ENCODE measurements around the gene BAIAP2L1. TPM values are rescaled to one million over a fixed set of nuclear protein-coding genes. Genes with fewer than 3 reads are reported as not detected.
A peak's percentile ranks its signal among the peaks of the same experiment; 100 is the strongest.

Gene BAIAP2L1
- total RNA-seq, 1 experiment from 2014 or later: 120 TPM

DNA sequence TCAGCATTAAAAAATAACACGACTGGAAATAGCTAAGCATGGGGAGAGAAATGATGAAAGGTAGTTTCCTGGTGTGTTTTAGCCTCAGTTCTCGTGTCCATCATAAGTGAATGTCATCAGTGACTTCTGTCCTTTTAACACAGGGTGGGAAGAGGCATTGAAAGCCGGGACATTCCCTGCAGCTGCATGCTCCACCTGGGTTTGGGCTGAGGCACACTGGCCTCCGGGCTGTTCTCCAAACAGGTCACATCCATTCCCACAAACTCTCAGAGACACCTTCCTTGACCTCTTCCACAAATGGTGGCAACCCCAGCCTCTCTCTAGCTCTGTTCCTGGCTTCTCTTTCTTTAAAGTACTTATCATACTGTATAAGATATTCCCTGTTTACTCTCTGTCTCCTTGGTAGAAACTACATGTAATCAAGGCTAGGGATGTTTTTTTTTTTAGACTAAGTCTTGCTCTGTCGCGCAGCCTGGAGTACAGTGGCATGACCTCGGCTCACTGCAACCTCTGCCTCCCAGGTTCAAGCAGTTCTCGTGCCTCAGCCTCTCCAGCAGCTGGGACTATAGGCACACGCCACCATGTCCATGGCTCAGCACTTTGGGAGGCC lies 22.6 kb downstream of the BAIAP2L1 start:
- no peaks in the 10 kb centered on the region for H3K27me3 ChIP-seq (ENCODE audit: control insufficient read depth, insufficient read depth, low read length)

DNA sequence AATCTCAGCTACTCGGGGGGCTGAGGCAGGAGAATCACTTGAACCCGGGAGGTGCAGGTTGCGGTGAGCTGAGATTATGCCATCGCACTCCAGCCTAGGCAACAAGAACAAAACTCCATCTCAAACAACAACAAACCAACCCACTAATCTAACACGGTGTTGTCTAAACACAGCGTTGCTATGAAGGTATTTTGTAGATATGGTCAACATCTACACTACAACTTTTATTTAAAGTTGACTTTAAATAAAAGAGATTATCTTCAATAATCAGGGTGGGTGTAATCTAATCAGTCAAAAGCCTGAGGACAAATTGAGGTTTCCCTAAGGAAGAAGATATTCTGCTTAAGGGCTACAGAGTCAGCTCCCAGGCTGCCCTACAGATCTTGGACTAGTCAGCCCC lies 24.2 kb downstream of the BAIAP2L1 start:
- H3K36me3 ChIP-seq (ENCODE audit: control insufficient read depth, insufficient read depth, low read length): no peaks in the 10 kb centered on the region
- POLR2A ChIA-PET: interaction anchor here (0.5 kb wide), 1 partner anchor 19 kb away, joined by 5 read pairs; no protein-coding TSS in a partner anchor
- in situ Hi-C loops (cut with HindIII; ENCODE audit: low pct_unique_long_range_greater_than_20kb, low sequenced_read_pairs): loop anchor here (25.0 kb wide), 1 partner anchor 89 kb away; the partner anchor contains the start of gene BRI3
- intact Hi-C loops (cut with micrococcal nuclease; ENCODE audit: unreplicated experiment): no loop called here
- peaks cover 55% of the 10 kb centered on the region for H3K4me1 ChIP-seq (ENCODE audit: control insufficient read depth, insufficient read depth, low read length)
- CTCF ChIA-PET: no interaction called here
- TF ChIP-seq TCF7L2 (IDR thresholded peaks at IDR 0.05; ENCODE audit: low read depth, low read length): no peak
- TF ChIP-seq, protein P1, sequence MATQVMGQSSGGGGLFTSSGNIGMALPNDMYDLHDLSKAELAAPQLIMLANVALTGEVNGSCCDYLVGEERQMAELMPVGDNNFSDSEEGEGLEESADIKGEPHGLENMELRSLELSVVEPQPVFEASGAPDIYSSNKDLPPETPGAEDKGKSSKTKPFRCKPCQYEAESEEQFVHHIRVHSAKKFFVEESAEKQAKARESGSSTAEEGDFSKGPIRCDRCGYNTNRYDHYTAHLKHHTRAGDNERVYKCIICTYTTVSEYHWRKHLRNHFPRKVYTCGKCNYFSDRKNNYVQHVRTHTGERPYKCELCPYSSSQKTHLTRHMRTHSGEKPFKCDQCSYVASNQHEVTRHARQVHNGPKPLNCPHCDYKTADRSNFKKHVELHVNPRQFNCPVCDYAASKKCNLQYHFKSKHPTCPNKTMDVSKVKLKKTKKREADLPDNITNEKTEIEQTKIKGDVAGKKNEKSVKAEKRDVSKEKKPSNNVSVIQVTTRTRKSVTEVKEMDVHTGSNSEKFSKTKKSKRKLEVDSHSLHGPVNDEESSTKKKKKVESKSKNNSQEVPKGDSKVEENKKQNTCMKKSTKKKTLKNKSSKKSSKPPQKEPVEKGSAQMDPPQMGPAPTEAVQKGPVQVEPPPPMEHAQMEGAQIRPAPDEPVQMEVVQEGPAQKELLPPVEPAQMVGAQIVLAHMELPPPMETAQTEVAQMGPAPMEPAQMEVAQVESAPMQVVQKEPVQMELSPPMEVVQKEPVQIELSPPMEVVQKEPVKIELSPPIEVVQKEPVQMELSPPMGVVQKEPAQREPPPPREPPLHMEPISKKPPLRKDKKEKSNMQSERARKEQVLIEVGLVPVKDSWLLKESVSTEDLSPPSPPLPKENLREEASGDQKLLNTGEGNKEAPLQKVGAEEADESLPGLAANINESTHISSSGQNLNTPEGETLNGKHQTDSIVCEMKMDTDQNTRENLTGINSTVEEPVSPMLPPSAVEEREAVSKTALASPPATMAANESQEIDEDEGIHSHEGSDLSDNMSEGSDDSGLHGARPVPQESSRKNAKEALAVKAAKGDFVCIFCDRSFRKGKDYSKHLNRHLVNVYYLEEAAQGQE (IDR thresholded peaks at IDR 0.05; ENCODE audit: insufficient read depth in 1 of 2, low read depth in 2 of 2, low read length in 1 of 2): no peak
- no peaks in the 10 kb centered on the region for H3K27me3 ChIP-seq (ENCODE audit: control insufficient read depth, insufficient read depth, low read length)
- DNase-seq (ENCODE audit: low read depth, low spot score): no peak
- no TSS peak for BruUV-seq (replicated peaks)
- H3K27ac ChIP-seq (ENCODE audit: low read length): peak overlapping the region; percentile 8; the same call in 1 of the 2 replicates
- H3K9me3 ChIP-seq (ENCODE audit: control insufficient read depth, insufficient read depth, low read depth, low read length): no peaks in the 10 kb centered on the region
- no peak for ATAC-seq
- H3K4me3 ChIP-seq (ENCODE audit: low read depth in 2 of 2, low read length in 2 of 2): no peak overlapping the region

More for the DNA sequence above, 22.6 kb downstream of the BAIAP2L1 start:
- Histone ChIP-seq H3K4me1 (ENCODE audit: control insufficient read depth, insufficient read depth, low read length) (peaks cover 41% of the 10 kb centered on the region), H3K27ac (ENCODE audit: low read length) (peak overlapping the region; percentile 60), H3K4me3 (ENCODE audit: low read depth in 2 of 2, low read length in 2 of 2) (no peak overlapping the region), H3K36me3 (ENCODE audit: control insufficient read depth, insufficient read depth, low read length) (no peaks in the 10 kb centered on the region), H3K9me3 (ENCODE audit: control insufficient read depth, insufficient read depth, low read depth, low read length) (no peaks in the 10 kb centered on the region)
- ChIA-PET CTCF (no interaction called here), POLR2A (interaction anchor here (0.7 kb wide), 1 partner anchor 137 kb away, joined by 3 read pairs; no protein-coding TSS in a partner anchor)
- in situ Hi-C loops (cut with HindIII; ENCODE audit: low pct_unique_long_range_greater_than_20kb, low sequenced_read_pairs): loop anchor here (25.0 kb wide), 1 partner anchor 91 kb away; the partner anchor contains the start of gene BRI3
- no peak for TF ChIP-seq SIN3A (IDR thresholded peaks at IDR 0.05; ENCODE audit: borderline replicate concordance, insufficient read depth, low read depth, low read length)
- TF ChIP-seq POLR2AphosphoS5 (IDR thresholded peaks at IDR 0.05; ENCODE audit: low read depth, low read length): no peak
- TF ChIP-seq, protein P2, sequence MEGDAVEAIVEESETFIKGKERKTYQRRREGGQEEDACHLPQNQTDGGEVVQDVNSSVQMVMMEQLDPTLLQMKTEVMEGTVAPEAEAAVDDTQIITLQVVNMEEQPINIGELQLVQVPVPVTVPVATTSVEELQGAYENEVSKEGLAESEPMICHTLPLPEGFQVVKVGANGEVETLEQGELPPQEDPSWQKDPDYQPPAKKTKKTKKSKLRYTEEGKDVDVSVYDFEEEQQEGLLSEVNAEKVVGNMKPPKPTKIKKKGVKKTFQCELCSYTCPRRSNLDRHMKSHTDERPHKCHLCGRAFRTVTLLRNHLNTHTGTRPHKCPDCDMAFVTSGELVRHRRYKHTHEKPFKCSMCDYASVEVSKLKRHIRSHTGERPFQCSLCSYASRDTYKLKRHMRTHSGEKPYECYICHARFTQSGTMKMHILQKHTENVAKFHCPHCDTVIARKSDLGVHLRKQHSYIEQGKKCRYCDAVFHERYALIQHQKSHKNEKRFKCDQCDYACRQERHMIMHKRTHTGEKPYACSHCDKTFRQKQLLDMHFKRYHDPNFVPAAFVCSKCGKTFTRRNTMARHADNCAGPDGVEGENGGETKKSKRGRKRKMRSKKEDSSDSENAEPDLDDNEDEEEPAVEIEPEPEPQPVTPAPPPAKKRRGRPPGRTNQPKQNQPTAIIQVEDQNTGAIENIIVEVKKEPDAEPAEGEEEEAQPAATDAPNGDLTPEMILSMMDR (IDR thresholded peaks at IDR 0.05): no peak
- no peak for TF ChIP-seq TCF7L2 (IDR thresholded peaks at IDR 0.05; ENCODE audit: low read depth, low read length)
- TF ChIP-seq, protein P1 (IDR thresholded peaks at IDR 0.05; ENCODE audit: insufficient read depth in 1 of 2, low read depth in 2 of 2, low read length in 1 of 2): no peak
- DNase-seq (ENCODE audit: low read depth, low spot score) (no peak), ATAC-seq (peak; percentile 49)
- intact Hi-C loops (cut with micrococcal nuclease; ENCODE audit: unreplicated experiment): no loop called here
- BruUV-seq (replicated peaks): no TSS peak

All from Panc1 (cell line).